Stomach (tissue), 9 donors: ENCODE results near the gene TTC28. TPM values are rescaled to one million over a fixed set of nuclear protein-coding genes. Genes with fewer than 3 reads are reported as not detected.

Experiments used
- DNase-seq, 2 donors: peaks; one replicate each; pipeline versions ENCODE4 v3.0.0 to v3.0.0-alpha.2; 2013 to 2019
- H3K27ac ChIP-seq, 5 donors: fragments of 200-600 bp in 4 of 5; sonication (generic) in 4 of 5; one replicate each; pipeline ENCODE4 v1.5.1; 2013 to 2019; ENCODE audit warnings: mild to moderate bottlenecking in 1 of 5, moderate library complexity in 1 of 5
- H3K27me3 ChIP-seq, 3 donors: fragments of 200-600 bp; sonication (generic); one replicate each; pipeline ENCODE4 v1.5.1; 2017 to 2019; ENCODE audit warnings: mixed run types in 1 of 3
- H3K36me3 ChIP-seq, 4 donors: fragments of 200-600 bp; sonication (generic); 1 replicate in 3 of 4; 2 replicates in 1 of 4; pipeline ENCODE4 v1.5.1; 2016 to 2019
- H3K4me1 ChIP-seq, 4 donors: fragments of 200-600 bp; sonication (generic); one replicate each; pipeline ENCODE4 v1.5.1; 2016 to 2019
- H3K4me3 ChIP-seq, 4 donors: fragments of 200-600 bp; sonication (generic) in 3 of 4; one replicate each; pipeline ENCODE4 v1.5.1; 2016 to 2019; ENCODE audit warnings: mild to moderate bottlenecking in 1 of 4
- H3K9me3 ChIP-seq, 4 donors: fragments of 200-600 bp; sonication (generic); one replicate each; pipeline ENCODE4 v1.5.1; 2016 to 2019
- EP300 ChIP-seq: sonication (generic); formaldehyde crosslinking; IDR thresholded peaks from one replicate; pipeline ENCODE4 v1.6.1; 2017; ENCODE audit warnings: antibody characterized with exemption
- POLR2A ChIP-seq, 4 donors: fragments of 450-650 bp; IDR thresholded peaks; one replicate each; pipeline ENCODE4 v1.6.1; 2016; ENCODE audit warnings: antibody characterized with exemption in 4 of 4, control low read depth in 2 of 4, mild to moderate bottlenecking in 1 of 4, moderate library complexity in 1 of 4
- POLR2AphosphoS5 ChIP-seq, 3 donors: sonication (generic); formaldehyde crosslinking; IDR thresholded peaks; one replicate each; pipeline ENCODE4 v1.6.1; 2016; ENCODE audit warnings: antibody characterized with exemption in 3 of 3
- WGBS, 5 donors: extraction: QIAGEN DNeasy Blood & Tissue Kit in 3 of 5; methylation state at CpG; one replicate each; pipeline versions ENCODE4 v1.1.5 to v1.1.7; 2013 to 2018; 5-methylcytosine and 5-hydroxymethylcytosine counted together
- intact Hi-C: fragments of 100-400 bp; cut with DNase I; formaldehyde crosslinking; loops from one replicate; pipeline ENCODE4 v1.15.1; 2023; ENCODE audit warnings: low total_unique reads
- polyA plus RNA-seq, 3 donors: library from polyadenylated mRNA; stranded (reverse); fragments of 200-250 nt; gene quantifications; one replicate each; pipeline ENCODE4 v1.2.3, GENCODE V29; 2013
- total RNA-seq, 5 donors: library from RNA; depleted of rRNA; stranded (reverse); fragments of >200 nt; gene quantifications; one replicate each; pipeline versions ENCODE4 v1.1.0 to v1.2.3, GENCODE V29; 2014 to 2016
- TF ChIP-seq, protein P1 (sequence below), 7 experiments: fragments of 450-650 bp in 4 of 7; fragments of 200-600 bp in 3 of 7; sonication (generic) in 3 of 7; IDR thresholded peaks; one replicate each; pipeline ENCODE4 v1.5.1; 2016 to 2019; ENCODE audit warnings: antibody characterized with exemption in 7 of 7, control low read depth in 2 of 7, mild to moderate bottlenecking in 1 of 7
- donor health status: healthy with polysubstance abuse.
- donor health status: Bipolar disorder and iron deficiency.
- donor health status: healthy.

TTC28 gene
- total and polyA plus RNA-seq, 8 donors: 1.7 to 53.4 (median 24.6) TPM

DNA sequence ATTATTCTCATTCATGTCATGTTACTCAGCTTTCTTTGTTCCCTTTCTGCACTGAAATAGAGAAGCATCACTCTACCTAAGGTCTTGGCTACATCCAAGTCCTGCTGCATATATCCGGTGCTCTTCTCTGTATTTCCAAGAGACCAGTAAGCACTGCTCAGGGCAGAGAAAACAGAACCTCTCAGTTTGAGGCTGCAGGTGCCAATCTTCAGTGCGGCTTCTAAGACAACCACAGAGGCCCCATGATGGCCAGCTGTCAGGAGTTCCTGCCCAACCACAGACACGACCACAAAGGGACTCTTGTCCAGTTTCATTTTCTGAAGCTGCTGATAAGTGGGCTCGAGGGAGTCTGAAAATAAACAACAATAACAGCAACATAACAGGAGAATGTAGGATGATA lies 382.1 kb downstream of the TTC28 start:
- no peak for TF ChIP-seq POLR2AphosphoS5 (IDR thresholded peaks at IDR 0.05)
- no peak for TF ChIP-seq EP300
- TF ChIP-seq, protein P1, sequence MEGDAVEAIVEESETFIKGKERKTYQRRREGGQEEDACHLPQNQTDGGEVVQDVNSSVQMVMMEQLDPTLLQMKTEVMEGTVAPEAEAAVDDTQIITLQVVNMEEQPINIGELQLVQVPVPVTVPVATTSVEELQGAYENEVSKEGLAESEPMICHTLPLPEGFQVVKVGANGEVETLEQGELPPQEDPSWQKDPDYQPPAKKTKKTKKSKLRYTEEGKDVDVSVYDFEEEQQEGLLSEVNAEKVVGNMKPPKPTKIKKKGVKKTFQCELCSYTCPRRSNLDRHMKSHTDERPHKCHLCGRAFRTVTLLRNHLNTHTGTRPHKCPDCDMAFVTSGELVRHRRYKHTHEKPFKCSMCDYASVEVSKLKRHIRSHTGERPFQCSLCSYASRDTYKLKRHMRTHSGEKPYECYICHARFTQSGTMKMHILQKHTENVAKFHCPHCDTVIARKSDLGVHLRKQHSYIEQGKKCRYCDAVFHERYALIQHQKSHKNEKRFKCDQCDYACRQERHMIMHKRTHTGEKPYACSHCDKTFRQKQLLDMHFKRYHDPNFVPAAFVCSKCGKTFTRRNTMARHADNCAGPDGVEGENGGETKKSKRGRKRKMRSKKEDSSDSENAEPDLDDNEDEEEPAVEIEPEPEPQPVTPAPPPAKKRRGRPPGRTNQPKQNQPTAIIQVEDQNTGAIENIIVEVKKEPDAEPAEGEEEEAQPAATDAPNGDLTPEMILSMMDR (IDR thresholded peaks at IDR 0.05): no peak
- TF ChIP-seq POLR2A (IDR thresholded peaks at IDR 0.05): no peak
- Histone ChIP-seq H3K36me3 (peaks cover 0 to 3% (median 0%) of the 10 kb centered on the region in 4 donors), H3K27me3 (no peaks in the 10 kb centered on the region), H3K27ac (no peak overlapping the region), H3K4me3 (no peak overlapping the region), H3K9me3 (no peaks in the 10 kb centered on the region), H3K4me1 (peaks cover 0 to 20% (median 10%) of the 10 kb centered on the region in 4 donors)
- DNase-seq: peak in 1 of 2 donors; percentile 21
- WGBS, 5 donors: 44 to 50% (median 47%) methylated on average over 4 of the region's 4 CpGs
- intact Hi-C loops: no loop called here

DNA sequence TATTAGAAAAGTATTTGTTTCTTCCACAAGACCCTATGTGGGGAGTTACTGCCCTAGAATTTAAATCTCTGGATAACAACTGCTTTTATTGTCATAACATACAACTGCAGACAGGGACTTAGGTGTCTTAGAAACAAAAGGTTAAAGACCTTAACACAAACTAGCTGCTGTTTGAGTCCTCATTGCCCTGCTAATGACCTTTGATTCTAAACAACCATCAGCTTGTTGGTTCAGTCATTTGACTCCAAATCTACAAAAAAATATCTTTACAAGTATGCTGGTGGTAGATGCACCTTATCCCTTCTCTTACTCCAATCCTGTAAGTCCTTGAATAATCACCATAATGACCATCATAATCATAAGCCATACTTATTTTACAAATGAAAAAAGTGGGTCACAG lies 383.2 kb downstream of the TTC28 start:
- intact Hi-C loops: no loop called here
- Histone ChIP-seq H3K9me3 (no peaks in the 10 kb centered on the region), H3K27ac (no peak overlapping the region), H3K27me3 (no peaks in the 10 kb centered on the region), H3K36me3 (peaks cover 0 to 3% (median 0%) of the 10 kb centered on the region in 4 donors), H3K4me1 (peaks cover 0 to 20% (median 10%) of the 10 kb centered on the region in 4 donors), H3K4me3 (no peak overlapping the region)
- TF ChIP-seq POLR2AphosphoS5 (IDR thresholded peaks at IDR 0.05) (no peak), EP300 (no peak), POLR2A (IDR thresholded peaks at IDR 0.05) (no peak)
- TF ChIP-seq, protein P1 (IDR thresholded peaks at IDR 0.05): no peak
- no peak for DNase-seq

DNA sequence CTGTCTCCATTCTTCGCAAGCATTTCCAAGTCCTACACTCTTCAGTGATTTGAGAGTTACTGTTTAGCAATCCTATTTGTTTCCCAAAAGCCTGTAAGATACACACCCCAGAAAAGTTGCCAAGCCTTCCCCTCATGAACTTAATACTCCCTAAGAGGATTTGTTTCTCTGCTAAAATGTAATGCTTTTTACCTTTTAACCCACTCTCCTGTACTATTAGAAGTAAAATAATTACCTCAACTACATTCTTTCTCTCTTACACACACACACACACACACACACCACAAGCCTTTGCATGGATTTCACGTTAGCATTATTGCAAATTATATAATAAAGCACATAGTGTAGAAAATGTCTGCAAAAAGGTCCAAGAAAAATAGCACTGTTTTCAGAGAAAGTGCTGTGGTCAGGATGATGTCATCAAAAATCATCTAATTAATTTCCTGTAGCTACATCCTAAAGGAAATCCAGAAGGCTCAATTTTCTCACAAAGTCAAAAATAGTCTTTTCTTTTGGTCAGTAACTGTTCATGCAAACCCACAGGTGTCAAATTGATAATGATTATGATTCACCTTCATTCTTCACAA lies 396.5 kb downstream of the TTC28 start:
- 76 to 90% (median 81%) methylated on average over 2 of the region's 2 CpGs for WGBS, 5 donors
- H3K36me3 ChIP-seq: no peaks in the 10 kb centered on the region
- H3K4me1 ChIP-seq: no peaks in the 10 kb centered on the region
- TF ChIP-seq, protein P1 (IDR thresholded peaks at IDR 0.05): no peak
- no peak for TF ChIP-seq POLR2AphosphoS5 (IDR thresholded peaks at IDR 0.05)
- TF ChIP-seq POLR2A (IDR thresholded peaks at IDR 0.05): no peak
- no peak for TF ChIP-seq EP300
- no peak overlapping the region for H3K4me3 ChIP-seq
- H3K9me3 ChIP-seq: no peaks in the 10 kb centered on the region
- peak in 1 of 2 donors; percentile 37 for DNase-seq
- no peak overlapping the region for H3K27ac ChIP-seq
- no peaks in the 10 kb centered on the region for H3K27me3 ChIP-seq
- intact Hi-C loops: no loop called here

DNA sequence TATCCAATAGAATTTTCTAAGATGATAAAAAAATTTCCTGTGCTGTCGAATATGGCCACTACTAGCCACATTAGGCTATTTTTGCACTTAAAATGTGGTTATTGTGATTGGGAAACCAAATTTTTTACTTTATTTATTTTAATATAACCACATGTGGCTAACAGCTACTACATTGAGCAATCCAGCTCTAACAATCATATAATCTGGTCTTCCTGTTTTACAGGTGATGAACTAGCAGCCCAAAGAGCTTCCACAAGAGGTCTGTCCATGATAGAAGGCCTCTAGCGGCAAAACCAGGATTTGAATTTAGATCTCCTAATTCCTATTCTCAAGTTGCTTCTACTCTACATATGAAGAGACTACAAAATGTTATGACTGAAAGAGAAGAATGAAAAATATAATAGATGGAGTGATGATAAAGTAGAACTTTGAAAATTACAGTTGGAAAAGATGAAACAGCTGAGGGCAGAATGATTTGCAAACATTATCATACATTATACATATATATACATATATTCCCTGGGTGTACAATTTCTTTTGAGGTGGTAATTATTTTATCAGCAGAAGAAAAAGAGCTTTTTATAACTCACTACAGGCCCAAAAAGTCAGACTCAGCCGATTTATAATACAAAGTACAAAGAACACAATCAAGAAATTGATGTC lies 397.1 kb downstream of the TTC28 start:
- H3K9me3 ChIP-seq: no peaks in the 10 kb centered on the region
- no peak overlapping the region for H3K4me3 ChIP-seq
- H3K36me3 ChIP-seq: no peaks in the 10 kb centered on the region
- DNase-seq: no peak
- intact Hi-C loops: no loop called here
- no peaks in the 10 kb centered on the region for H3K27me3 ChIP-seq
- TF ChIP-seq, protein P1 (IDR thresholded peaks at IDR 0.05): no peak
- TF ChIP-seq EP300 (no peak), POLR2AphosphoS5 (IDR thresholded peaks at IDR 0.05) (no peak), POLR2A (IDR thresholded peaks at IDR 0.05) (no peak)
- 65 to 87% (median 82%) methylated on average over 3 of the region's 3 CpGs for WGBS, 5 donors
- H3K4me1 ChIP-seq: no peaks in the 10 kb centered on the region
- H3K27ac ChIP-seq: no peak overlapping the region
